ENCODE results near the gene AEBP1. TPM values are rescaled to one million over a fixed set of nuclear protein-coding genes. Genes with fewer than 3 reads are reported as not detected.

The AEBP1 gene
- total RNA-seq, 1 experiment from 2014 or later, result 49.3 TPM

DNA sequence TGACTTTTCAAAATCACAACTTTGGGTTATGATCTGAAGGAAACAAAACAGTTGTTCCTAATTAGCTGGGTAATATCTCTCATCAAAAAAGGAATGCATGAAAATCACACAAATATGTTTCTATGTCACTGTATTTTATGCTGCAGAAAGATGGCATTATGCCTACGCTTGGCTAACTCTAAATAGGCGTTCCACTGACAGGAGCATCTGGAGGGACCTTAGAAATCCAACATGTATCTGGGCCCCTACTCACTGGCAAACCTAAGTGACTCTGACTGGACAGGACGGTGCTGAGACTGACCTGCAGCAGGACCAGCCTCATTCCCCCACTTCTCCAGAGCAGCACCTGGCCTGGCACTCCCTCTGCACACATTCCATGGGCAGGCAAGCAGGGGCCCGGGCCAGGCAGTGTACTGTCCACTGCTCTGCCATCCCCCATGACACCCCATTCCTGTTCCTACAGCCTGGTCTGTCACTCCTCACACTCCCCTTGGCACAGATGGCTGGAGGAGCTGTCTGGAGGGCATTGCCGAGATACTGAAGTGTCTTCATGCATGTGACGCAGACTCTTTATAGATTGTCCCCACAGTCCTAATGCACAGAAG, 39.6 kb downstream of the AEBP1 start:
- no peak overlapping the region for H3K14ac ChIP-seq (ENCODE audit: insufficient read depth, low read length)
- H3K27ac ChIP-seq (ENCODE audit: insufficient read length, low read depth, low read length), result no peak overlapping the region
- Mint-ChIP-seq H3K36me3 (ENCODE audit: insufficient read depth in 1 of 3, low read depth in 3 of 3) (no peaks in the 10 kb centered on the region; a peak in 1 of 7 replicates), H3K4me1 (peaks cover 14 to 27% of the 10 kb centered on the region in 2 experiments), H3K27me3 (ENCODE audit: low read depth) (peaks cover 54% of the 10 kb centered on the region), H3K27ac (no peak overlapping the region), H3K9me3 (no peaks in the 10 kb centered on the region), H3K4me3 (no peak overlapping the region; a peak in 1 of 5 replicates)
- no peak for DNase-seq
- peaks cover 8% of the 10 kb centered on the region; the same call in 1 of the 2 replicates for H3K27me3 ChIP-seq (ENCODE audit: insufficient read depth, low read length)
- no peaks in the 10 kb centered on the region for H3K9me3 ChIP-seq (ENCODE audit: control insufficient read depth, low read depth, low read length)
- no peak overlapping the region for H3T11ph ChIP-seq (ENCODE audit: low read length)
- no peak overlapping the region for H3K56ac ChIP-seq (ENCODE audit: insufficient read length, low read depth, low read length)
- H4K5ac ChIP-seq (ENCODE audit: insufficient read length, low read depth, low read length), result no peak overlapping the region
- H2BK12ac ChIP-seq (ENCODE audit: insufficient read length, low read depth, low read length), result no peak overlapping the region
- no peak overlapping the region for H2BK120ac ChIP-seq (ENCODE audit: low read depth, low read length, poor library complexity, severe bottlenecking)
- no peak overlapping the region for H3K9ac ChIP-seq (ENCODE audit: extremely low read depth, insufficient read length, low read length)
- no peak overlapping the region for H2BK5ac ChIP-seq (ENCODE audit: insufficient read length, low read length)
- no peak overlapping the region for H4K8ac ChIP-seq (replicated peaks; ENCODE audit: insufficient read length, low read depth, low read length)
- H2BK20ac ChIP-seq (ENCODE audit: low read depth, low read length, poor library complexity, severe bottlenecking), result no peak overlapping the region
- H3K23ac ChIP-seq (ENCODE audit: insufficient read length, low read depth, low read length), result no peak overlapping the region
- H3K4ac ChIP-seq (ENCODE audit: low read depth, low read length), result no peak overlapping the region
- TF ChIP-seq, protein P1, sequence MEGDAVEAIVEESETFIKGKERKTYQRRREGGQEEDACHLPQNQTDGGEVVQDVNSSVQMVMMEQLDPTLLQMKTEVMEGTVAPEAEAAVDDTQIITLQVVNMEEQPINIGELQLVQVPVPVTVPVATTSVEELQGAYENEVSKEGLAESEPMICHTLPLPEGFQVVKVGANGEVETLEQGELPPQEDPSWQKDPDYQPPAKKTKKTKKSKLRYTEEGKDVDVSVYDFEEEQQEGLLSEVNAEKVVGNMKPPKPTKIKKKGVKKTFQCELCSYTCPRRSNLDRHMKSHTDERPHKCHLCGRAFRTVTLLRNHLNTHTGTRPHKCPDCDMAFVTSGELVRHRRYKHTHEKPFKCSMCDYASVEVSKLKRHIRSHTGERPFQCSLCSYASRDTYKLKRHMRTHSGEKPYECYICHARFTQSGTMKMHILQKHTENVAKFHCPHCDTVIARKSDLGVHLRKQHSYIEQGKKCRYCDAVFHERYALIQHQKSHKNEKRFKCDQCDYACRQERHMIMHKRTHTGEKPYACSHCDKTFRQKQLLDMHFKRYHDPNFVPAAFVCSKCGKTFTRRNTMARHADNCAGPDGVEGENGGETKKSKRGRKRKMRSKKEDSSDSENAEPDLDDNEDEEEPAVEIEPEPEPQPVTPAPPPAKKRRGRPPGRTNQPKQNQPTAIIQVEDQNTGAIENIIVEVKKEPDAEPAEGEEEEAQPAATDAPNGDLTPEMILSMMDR (conservative IDR thresholded peaks at IDR 0.05), result no peak
- WGBS (ENCODE audit: extremely low coverage, insufficient read length, low lambda C conversion rate), result no CpG with 5 or more reads among the region's 6 CpGs
- H2BK15ac ChIP-seq (ENCODE audit: low read depth, low read length), result no peak overlapping the region
- H4K20me1 ChIP-seq (ENCODE audit: control insufficient read depth, insufficient read depth, insufficient read length), result no peaks in the 10 kb centered on the region
- no peaks in the 10 kb centered on the region for H3K4me1 ChIP-seq (ENCODE audit: insufficient read depth, low read length)
- H3K4me2 ChIP-seq (ENCODE audit: insufficient read depth, insufficient read length, low read length), result no peak overlapping the region
- H4K91ac ChIP-seq (ENCODE audit: insufficient read length, low read depth, low read length), result no peak overlapping the region
- no peak overlapping the region for H2AFZ ChIP-seq (ENCODE audit: low read length)
- H3K23me2 ChIP-seq (ENCODE audit: insufficient read length, low read depth, low read length, poor library complexity, severe bottlenecking), result peaks cover 9% of the 10 kb centered on the region
- no peaks in the 10 kb centered on the region for H3K79me1 ChIP-seq (ENCODE audit: insufficient read depth, low read depth, low read length, poor library complexity, severe bottlenecking)
- no peaks in the 10 kb centered on the region for H3K79me2 ChIP-seq (ENCODE audit: insufficient read depth, low read length)
- no peak overlapping the region for H3K18ac ChIP-seq (ENCODE audit: insufficient read length, low read depth, low read length)
- H2AK5ac ChIP-seq (ENCODE audit: insufficient read length, low read length), result no peak overlapping the region
